T-helper 22 cell (primary cell): ENCODE measurements around the gene TBL1XR1.
"Not testable (repeated sequence)": the region's sequence is repeated elsewhere in the genome, so short reads cannot be mapped to it uniquely, and the experiment has no call there.

Source experiments
- DNase-seq: peaks from one replicate; pipeline ENCODE4 v3.0.0-alpha.2; 2020; ENCODE audit warnings: low read depth

Gene TBL1XR1

GRCh38 chr3:177013681-177014280 is 183.5 kb downstream of the TBL1XR1 start:
- DNase-seq: no peak

GRCh38 chr3:177005718-177006405 is 191.4 kb downstream of the TBL1XR1 start:
- no peak for DNase-seq

- not testable (repeated sequence) for DNase-seq
These were observed 197.1 kb downstream of the TBL1XR1 start for GRCh38 chr3:177000159-177000558.

GRCh38 chr3:176995946-176996345 is 201.3 kb downstream of the TBL1XR1 start:
- no peak for DNase-seq

GRCh38 chr3:176994891-176995781 is 202.1 kb downstream of the TBL1XR1 start:
- DNase-seq: no peak

GRCh38 chr3:176994393-176994792 is 202.9 kb downstream of the TBL1XR1 start:
- no peak for DNase-seq

- no peak for DNase-seq
These were observed 204.3 kb downstream of the TBL1XR1 start for GRCh38 chr3:176992978-176993377.

- DNase-seq: no peak
These were observed 204.7 kb downstream of the TBL1XR1 start for GRCh38 chr3:176992565-176992964.

GRCh38 chr3:176988795-176989194 is 208.5 kb downstream of the TBL1XR1 start:
- no peak for DNase-seq

- no peak for DNase-seq
These were observed 209.2 kb downstream of the TBL1XR1 start for GRCh38 chr3:176987901-176988650.

GRCh38 chr3:176978441-176978840 is 218.8 kb downstream of the TBL1XR1 start:
- DNase-seq: no peak

GRCh38 chr3:176977331-176977730 is 220.0 kb downstream of the TBL1XR1 start:
- no peak for DNase-seq

GRCh38 chr3:176976586-176976985 is 220.7 kb downstream of the TBL1XR1 start:
- DNase-seq: no peak

- no peak for DNase-seq
These were observed 223.0 kb downstream of the TBL1XR1 start for GRCh38 chr3:176974279-176974678.

GRCh38 chr3:176971613-176972174 is 225.6 kb downstream of the TBL1XR1 start:
- DNase-seq: no peak

GRCh38 chr3:176970770-176971169 is 226.5 kb downstream of the TBL1XR1 start:
- DNase-seq: no peak

GRCh38 chr3:176969506-176969905 is 227.8 kb downstream of the TBL1XR1 start:
- DNase-seq: no peak
